Measurements from ENCODE around the gene EPHA7.

EPHA7 gene

GRCh38 chr6:93392797-93393196 lies 26.6 kb downstream of the EPHA7 start:
- Histone ChIP-seq H3K4me3 (ENCODE audit: low read depth, low read length) (no peak overlapping the region), H3K36me3 (replicated peaks) (no peaks in the 10 kb centered on the region), H3K27ac (no peak overlapping the region), H3K27me3 (replicated peaks) (no peaks in the 10 kb centered on the region)
- in situ Hi-C loops (cut with HindIII; ENCODE audit: low pct_ligation_motif_present, low sequenced_read_pairs) = no loop called here
- DNase-seq = no peak
- no peak for TF ChIP-seq CTCF (IDR thresholded peaks at IDR 0.05; ENCODE audit: low read depth, low read length, missing control alignments)

GRCh38 chr6:93391965-93392364 lies 27.4 kb downstream of the EPHA7 start:
- no peak for DNase-seq
- H3K27ac ChIP-seq = no peak overlapping the region
- H3K36me3 ChIP-seq (replicated peaks) = no peaks in the 10 kb centered on the region
- H3K4me3 ChIP-seq (ENCODE audit: low read depth, low read length) = no peak overlapping the region
- H3K27me3 ChIP-seq (replicated peaks) = no peaks in the 10 kb centered on the region
- no peak for TF ChIP-seq CTCF (IDR thresholded peaks at IDR 0.05; ENCODE audit: low read depth, low read length, missing control alignments)
- in situ Hi-C loops (cut with HindIII; ENCODE audit: low pct_ligation_motif_present, low sequenced_read_pairs) = no loop called here

- Histone ChIP-seq H3K27ac (no peak overlapping the region), H3K27me3 (replicated peaks) (no peaks in the 10 kb centered on the region)
- in situ Hi-C loops (cut with HindIII; ENCODE audit: low pct_ligation_motif_present, low sequenced_read_pairs) = no loop called here
Measured at GRCh38 chr6:93389192-93389591, 30.2 kb downstream of the EPHA7 start.

GRCh38 chr6:93388070-93388469 lies 31.3 kb downstream of the EPHA7 start:
- no peak overlapping the region for H3K4me3 ChIP-seq (ENCODE audit: low read depth, low read length)

More at GRCh38 chr6:93389192-93389591, 30.2 kb downstream of the EPHA7 start:
- no peak for DNase-seq
- no peak for TF ChIP-seq CTCF (IDR thresholded peaks at IDR 0.05; ENCODE audit: low read depth, low read length, missing control alignments)
- no peaks in the 10 kb centered on the region for H3K36me3 ChIP-seq (replicated peaks)
- H3K4me3 ChIP-seq (ENCODE audit: low read depth, low read length) = no peak overlapping the region

GRCh38 chr6:93376026-93376540 lies 43.3 kb downstream of the EPHA7 start:
- in situ Hi-C loops (cut with HindIII; ENCODE audit: low pct_ligation_motif_present, low sequenced_read_pairs) = no loop called here
- Histone ChIP-seq H3K4me3 (ENCODE audit: low read depth, low read length) (no peak overlapping the region), H3K27me3 (replicated peaks) (no peaks in the 10 kb centered on the region), H3K36me3 (replicated peaks) (no peaks in the 10 kb centered on the region), H3K27ac (no peak overlapping the region)
- no peak for TF ChIP-seq CTCF (IDR thresholded peaks at IDR 0.05; ENCODE audit: low read depth, low read length, missing control alignments)
- DNase-seq = no peak

More at GRCh38 chr6:93388070-93388469, 31.3 kb downstream of the EPHA7 start:
- TF ChIP-seq CTCF (IDR thresholded peaks at IDR 0.05; ENCODE audit: low read depth, low read length, missing control alignments) = no peak
- H3K36me3 ChIP-seq (replicated peaks) = no peaks in the 10 kb centered on the region
- no peak for DNase-seq
- no peak overlapping the region for H3K27ac ChIP-seq
- in situ Hi-C loops (cut with HindIII; ENCODE audit: low pct_ligation_motif_present, low sequenced_read_pairs) = no loop called here
- no peaks in the 10 kb centered on the region for H3K27me3 ChIP-seq (replicated peaks)

- TF ChIP-seq CTCF (IDR thresholded peaks at IDR 0.05; ENCODE audit: low read depth, low read length, missing control alignments) = no peak
- Histone ChIP-seq H3K36me3 (replicated peaks) (no peaks in the 10 kb centered on the region), H3K27me3 (replicated peaks) (no peaks in the 10 kb centered on the region), H3K27ac (no peak overlapping the region), H3K4me3 (ENCODE audit: low read depth, low read length) (no peak overlapping the region)
- no peak for DNase-seq
- in situ Hi-C loops (cut with HindIII; ENCODE audit: low pct_ligation_motif_present, low sequenced_read_pairs) = no loop called here
Measured at GRCh38 chr6:93373445-93373844, 45.9 kb downstream of the EPHA7 start.
